Kidney (tissue), 14 donors: ENCODE measurements around the gene GPR15LG. TPM values are rescaled to one million over a fixed set of nuclear protein-coding genes. Genes with fewer than 3 reads are reported as not detected.

Experiments used
- DNase-seq, 5 donors: peaks; one replicate each; pipeline ENCODE4 v3.0.0-alpha.2; 2013 to 2020
- FAIRE-seq: peaks from 2 replicates; lab custom pipeline; 2012; peaks lifted over from hg19 to GRCh38; lab: Jason Lieb, UNC
- H3K27ac ChIP-seq, 2 donors: one replicate each; pipeline ENCODE4 v1.7.0; 2013; ENCODE audit warnings: low read depth in 2 of 2, low read length in 2 of 2, inconsistent platforms in 1 of 2
- H3K27me3 ChIP-seq: one replicate; pipeline ENCODE4 v1.7.1; 2013; ENCODE audit warnings: low read length, inconsistent platforms; ENCODE audit not compliant: control insufficient read depth, insufficient read depth
- H3K36me3 ChIP-seq, 3 donors: one replicate each; pipeline versions ENCODE4 v1.7.0 to v1.7.1; 2013; ENCODE audit warnings: low read length in 3 of 3, control low read depth in 1 of 3, inconsistent platforms in 1 of 3; ENCODE audit not compliant: insufficient read depth in 3 of 3, control insufficient read depth in 2 of 3
- H3K4me1 ChIP-seq, 3 donors: one replicate each; pipeline versions ENCODE4 v1.7.0 to v1.7.1; 2013; ENCODE audit warnings: low read length in 3 of 3, inconsistent platforms in 1 of 3, low read depth in 1 of 3; ENCODE audit not compliant: control insufficient read depth in 2 of 3, insufficient read depth in 2 of 3
- H3K4me3 ChIP-seq, 3 donors: one replicate each; pipeline versions ENCODE4 v1.7.0 to v1.8.1; 2013; ENCODE audit warnings: low read length in 3 of 3, control low read depth in 1 of 3, inconsistent platforms in 1 of 3
- H3K9ac ChIP-seq, 3 donors: one replicate each; pipeline versions ENCODE4 v1.7.0 to v1.7.1; 2013; ENCODE audit warnings: low read length in 3 of 3, control low read depth in 1 of 3, inconsistent platforms in 1 of 3
- H3K9me3 ChIP-seq, 3 donors: one replicate each; pipeline versions ENCODE4 v1.7.0 to v1.7.1; 2013; ENCODE audit warnings: low read length in 3 of 3, control low read depth in 1 of 3, inconsistent platforms in 1 of 3; ENCODE audit not compliant: control insufficient read depth in 2 of 3, insufficient read depth in 1 of 3
- intact Hi-C: fragments of 100-400 bp; cut with DNase I; formaldehyde crosslinking; loops from one replicate; pipeline ENCODE4 v1.11.1; 2022
- polyA plus RNA-seq: library from polyadenylated mRNA; stranded (reverse); fragments of 350-450 nt; fragmentation: Illumina TruSeq; extraction: RNeasy Lipid Tissue Mini Kit (QIAGEN cat#74804); gene quantifications from one replicate; pipeline ENCODE4 v1.2.3, GENCODE V29; 2014; ENCODE audit warnings: low read depth, low replicate concordance; ENCODE audit not compliant: insufficient read depth
- total RNA-seq: library from RNA; stranded (reverse); fragmentation: NEBNext Ultra II Directional; extraction: Animal tissue kit (Norgen Biotek cat#: 25700); gene quantifications from one replicate; pipeline ENCODE4 v1.2.1, GENCODE V29; 2021
- TF ChIP-seq, protein P1 (sequence below): IDR thresholded peaks from 3 replicates; pipeline ENCODE4 v1.5.1; 2012; ENCODE audit warnings: mild to moderate bottlenecking, moderate library complexity, borderline replicate concordance; ENCODE audit not compliant: insufficient read depth; ENCODE audit errors: extremely low read depth
- donor health status: control.
- donor health status: control.
- donor health status: control.
- donor health status: control.
- donor health status: control.
- donor health status: DM: yes; HTN: yes; CAD: no.
- donor health status: Normal renal cell carcinoma (clear cell type).

GPR15LG gene
- total and polyA plus RNA-seq, 2 donors from 2014 or later: 0.44 TPM; not detected in 1

DNA sequence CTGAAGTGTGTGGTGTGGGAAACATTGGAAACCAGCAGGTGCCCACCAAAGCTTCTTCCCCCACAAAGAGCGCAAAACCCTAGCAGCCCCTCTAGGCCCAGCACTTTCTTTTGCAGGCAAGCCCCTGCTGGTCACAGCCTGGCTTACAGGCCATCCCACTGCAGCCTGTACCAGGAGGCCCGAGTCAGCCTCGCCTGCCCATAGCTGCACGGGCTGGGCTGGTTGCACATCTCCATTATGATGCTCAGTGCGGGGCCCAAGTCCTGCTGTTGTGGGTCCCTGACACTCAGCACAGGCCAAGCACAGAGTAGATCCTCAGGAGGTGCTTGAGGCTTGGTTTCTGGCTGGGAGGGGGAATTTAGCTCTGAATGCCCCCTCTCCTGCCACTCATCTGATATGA lies 28.7 kb downstream of the GPR15LG start:
- Histone ChIP-seq H3K9ac (no peak overlapping the region), H3K4me1 (no peaks in the 10 kb centered on the region), H3K9me3 (no peaks in the 10 kb centered on the region), H3K36me3 (no peaks in the 10 kb centered on the region), H3K4me3 (no peak overlapping the region), H3K27ac (no peak overlapping the region), H3K27me3 (no peaks in the 10 kb centered on the region)
- TF ChIP-seq, protein P1, sequence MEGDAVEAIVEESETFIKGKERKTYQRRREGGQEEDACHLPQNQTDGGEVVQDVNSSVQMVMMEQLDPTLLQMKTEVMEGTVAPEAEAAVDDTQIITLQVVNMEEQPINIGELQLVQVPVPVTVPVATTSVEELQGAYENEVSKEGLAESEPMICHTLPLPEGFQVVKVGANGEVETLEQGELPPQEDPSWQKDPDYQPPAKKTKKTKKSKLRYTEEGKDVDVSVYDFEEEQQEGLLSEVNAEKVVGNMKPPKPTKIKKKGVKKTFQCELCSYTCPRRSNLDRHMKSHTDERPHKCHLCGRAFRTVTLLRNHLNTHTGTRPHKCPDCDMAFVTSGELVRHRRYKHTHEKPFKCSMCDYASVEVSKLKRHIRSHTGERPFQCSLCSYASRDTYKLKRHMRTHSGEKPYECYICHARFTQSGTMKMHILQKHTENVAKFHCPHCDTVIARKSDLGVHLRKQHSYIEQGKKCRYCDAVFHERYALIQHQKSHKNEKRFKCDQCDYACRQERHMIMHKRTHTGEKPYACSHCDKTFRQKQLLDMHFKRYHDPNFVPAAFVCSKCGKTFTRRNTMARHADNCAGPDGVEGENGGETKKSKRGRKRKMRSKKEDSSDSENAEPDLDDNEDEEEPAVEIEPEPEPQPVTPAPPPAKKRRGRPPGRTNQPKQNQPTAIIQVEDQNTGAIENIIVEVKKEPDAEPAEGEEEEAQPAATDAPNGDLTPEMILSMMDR: no peak
- intact Hi-C loops: loop anchor here (10.0 kb wide), 1 partner anchor 58 kb away; no protein-coding TSS in a partner anchor
- FAIRE-seq (no peak), DNase-seq (no peak)

DNA sequence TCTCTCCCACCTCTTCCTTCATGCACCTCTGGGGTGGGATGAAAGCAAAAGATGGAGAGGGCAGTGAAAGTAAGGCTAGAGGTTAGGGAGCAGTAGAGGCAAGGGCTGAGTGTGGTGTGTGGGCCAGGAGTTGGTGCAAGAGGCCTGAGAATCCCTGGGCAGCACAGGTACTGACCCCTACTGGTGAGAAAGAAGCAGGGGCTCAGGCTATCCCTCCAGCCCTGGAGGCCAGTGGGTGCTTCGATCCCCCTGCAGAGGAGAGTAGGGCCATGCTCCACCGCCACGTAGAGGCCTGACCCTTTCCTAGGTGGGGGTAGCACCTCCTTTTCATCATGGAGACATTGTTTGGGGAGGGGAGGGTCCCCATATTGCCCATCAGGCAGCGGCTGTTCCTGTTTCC lies 30.5 kb downstream of the GPR15LG start:
- TF ChIP-seq, protein P1: no peak
- intact Hi-C loops: loop anchor here (10.0 kb wide), 1 partner anchor 59 kb away; no protein-coding TSS in a partner anchor
- FAIRE-seq (no peak), DNase-seq (no peak)
- Histone ChIP-seq H3K9ac (no peak overlapping the region), H3K27me3 (no peaks in the 10 kb centered on the region), H3K36me3 (no peaks in the 10 kb centered on the region), H3K4me1 (no peaks in the 10 kb centered on the region), H3K4me3 (no peak overlapping the region), H3K9me3 (no peaks in the 10 kb centered on the region), H3K27ac (no peak overlapping the region)

DNA sequence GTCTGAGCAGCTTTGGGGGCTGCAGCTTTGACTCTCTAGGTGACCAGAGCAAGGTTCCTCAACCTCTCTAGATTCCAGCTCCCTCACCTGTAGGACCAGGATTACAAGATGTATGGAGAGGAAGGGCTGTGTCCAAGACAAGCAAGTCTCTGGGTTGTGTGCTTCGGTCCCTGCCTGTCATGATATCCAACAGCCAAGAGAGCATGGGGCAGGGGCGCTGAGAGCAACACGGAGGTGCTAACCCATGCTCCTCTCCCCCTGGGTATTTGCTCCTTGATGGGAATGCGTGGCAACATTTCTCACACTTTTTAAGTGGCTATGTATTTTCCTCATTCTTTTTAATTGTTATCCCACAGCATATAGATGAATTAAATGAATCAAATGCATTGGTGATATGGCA lies 31.0 kb downstream of the GPR15LG start:
- Histone ChIP-seq H3K9ac (no peak overlapping the region), H3K27me3 (no peaks in the 10 kb centered on the region), H3K4me1 (no peaks in the 10 kb centered on the region), H3K9me3 (no peaks in the 10 kb centered on the region), H3K36me3 (no peaks in the 10 kb centered on the region), H3K4me3 (no peak overlapping the region), H3K27ac (no peak overlapping the region)
- FAIRE-seq (no peak), DNase-seq (no peak)
- intact Hi-C loops: loop anchor here (10.0 kb wide), 1 partner anchor 60 kb away; no protein-coding TSS in a partner anchor
- TF ChIP-seq, protein P1: no peak
